Hematopoietic multipotent progenitor cell treated with erythropoietin and hydrocortisone succinate and interleukin-3 and kit ligand, for 8 days (in vitro differentiated cells): ENCODE results near the gene TLCD5.

Experiments
- DNase-seq: peaks from one replicate; pipeline ENCODE4 v3.0.0-alpha.2; 2015

The TLCD5 gene

DNA sequence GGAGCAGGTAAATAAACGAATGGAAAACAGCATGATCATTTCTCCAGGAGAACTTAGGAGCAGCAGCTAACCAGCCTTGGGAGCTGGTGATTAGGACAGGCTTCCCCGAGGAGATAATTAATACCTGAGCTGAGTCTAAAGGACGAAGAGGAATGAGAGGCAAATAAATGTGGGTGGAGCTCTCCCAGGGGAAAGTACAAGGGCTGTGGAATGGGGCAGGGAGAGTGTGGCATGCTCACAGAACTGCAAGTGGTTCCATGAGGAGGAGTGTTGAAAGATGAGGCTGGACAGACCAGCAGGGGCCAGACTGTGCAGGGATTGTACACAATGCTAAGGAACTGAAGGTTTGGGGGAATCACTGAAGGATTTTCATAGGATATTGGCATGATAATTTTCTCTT is 14.2 kb upstream of the TLCD5 start:
- no peak for DNase-seq

GRCh38 chr11:120314861-120315260 is 10.2 kb upstream of the TLCD5 start:
- peak; percentile 30 for DNase-seq

- no peak for DNase-seq
These were observed 8.0 kb upstream of the TLCD5 start for GRCh38 chr11:120316880-120317688.

DNA sequence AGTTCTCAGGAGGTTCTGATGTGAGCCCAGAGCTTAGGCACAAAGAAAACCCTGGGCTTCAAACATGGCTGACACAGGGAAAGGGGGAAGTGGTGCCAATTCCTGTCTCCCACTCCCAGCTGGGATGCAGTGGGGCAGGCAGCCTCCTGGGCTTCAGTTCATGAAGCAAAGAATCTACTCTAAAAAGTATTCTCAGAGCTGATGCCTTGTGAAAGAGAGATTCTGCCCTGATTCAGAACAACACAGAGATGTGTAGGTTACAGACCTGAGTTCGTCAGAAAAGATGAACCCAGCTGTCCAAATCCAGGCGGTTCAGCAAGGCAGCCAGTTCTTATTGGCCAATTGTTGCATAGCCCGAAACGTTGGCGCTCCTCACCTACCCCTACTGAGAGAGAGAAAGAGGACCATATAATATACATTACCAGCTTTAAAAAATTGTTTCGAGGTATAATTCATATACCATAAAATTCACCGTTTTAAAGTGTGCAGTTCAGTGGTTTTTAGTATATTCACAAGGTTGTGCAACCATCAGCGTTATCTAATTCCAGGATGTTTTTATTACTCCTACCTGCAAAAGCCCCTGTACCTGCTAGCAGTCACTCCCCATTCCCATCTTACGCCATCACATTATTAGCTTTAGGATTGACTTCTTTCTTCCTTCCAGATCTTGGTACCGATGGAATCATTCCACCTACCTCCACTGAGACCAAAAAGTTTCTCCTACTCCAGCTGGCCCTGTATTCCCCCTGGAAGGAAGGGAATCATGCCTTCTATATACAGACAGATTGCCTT is 7.2 kb upstream of the TLCD5 start:
- DNase-seq: no peak

DNA sequence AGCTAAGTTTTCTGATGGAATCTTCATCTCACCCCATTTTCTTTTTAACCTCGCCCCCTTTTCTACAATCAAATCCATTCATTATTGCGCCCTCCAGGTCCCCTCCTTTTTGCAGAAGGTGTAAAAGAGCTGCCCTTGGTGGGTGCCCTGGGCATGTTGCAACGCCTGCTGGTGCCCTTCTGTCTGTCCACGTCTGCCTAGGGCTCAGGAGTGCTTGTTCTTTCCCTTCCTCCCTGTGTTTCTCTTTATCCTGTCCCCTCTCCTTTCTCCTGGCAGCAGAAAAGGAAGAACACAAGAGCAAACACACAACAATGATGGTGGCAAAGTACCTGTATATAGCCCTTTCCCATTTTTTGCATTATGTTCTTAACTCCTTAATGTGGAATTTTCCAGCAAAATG is 6.2 kb upstream of the TLCD5 start:
- no peak for DNase-seq

DNA sequence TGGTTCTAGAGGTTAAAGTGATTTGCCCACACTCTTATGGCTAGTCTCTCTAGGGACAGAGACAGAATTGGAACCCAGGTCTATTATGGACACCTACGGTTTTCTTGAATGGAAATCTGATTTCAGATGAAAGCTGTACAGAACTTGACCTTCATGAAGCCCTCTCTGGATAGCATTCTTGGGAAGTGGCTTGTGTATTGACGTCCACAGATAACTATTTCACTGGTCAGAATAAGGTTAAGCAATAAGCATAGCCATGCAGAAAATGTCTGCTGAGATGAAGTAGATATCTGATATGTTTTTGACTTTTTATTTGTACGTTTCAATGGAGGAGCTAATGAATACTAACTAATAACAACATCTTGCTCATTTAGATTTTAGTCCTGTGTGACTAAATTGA is 1.1 kb downstream of the TLCD5 start:
- DNase-seq: no peak

- DNase-seq: no peak
These were observed 1.8 kb downstream of the TLCD5 start for GRCh38 chr11:120326845-120327281.

- DNase-seq: no peak
These were observed 2.2 kb downstream of the TLCD5 start for GRCh38 chr11:120327311-120327710.

GRCh38 chr11:120329556-120329955 is 4.5 kb downstream of the TLCD5 start:
- no peak for DNase-seq

GRCh38 chr11:120330045-120330444 is 4.9 kb downstream of the TLCD5 start:
- DNase-seq: no peak

DNA sequence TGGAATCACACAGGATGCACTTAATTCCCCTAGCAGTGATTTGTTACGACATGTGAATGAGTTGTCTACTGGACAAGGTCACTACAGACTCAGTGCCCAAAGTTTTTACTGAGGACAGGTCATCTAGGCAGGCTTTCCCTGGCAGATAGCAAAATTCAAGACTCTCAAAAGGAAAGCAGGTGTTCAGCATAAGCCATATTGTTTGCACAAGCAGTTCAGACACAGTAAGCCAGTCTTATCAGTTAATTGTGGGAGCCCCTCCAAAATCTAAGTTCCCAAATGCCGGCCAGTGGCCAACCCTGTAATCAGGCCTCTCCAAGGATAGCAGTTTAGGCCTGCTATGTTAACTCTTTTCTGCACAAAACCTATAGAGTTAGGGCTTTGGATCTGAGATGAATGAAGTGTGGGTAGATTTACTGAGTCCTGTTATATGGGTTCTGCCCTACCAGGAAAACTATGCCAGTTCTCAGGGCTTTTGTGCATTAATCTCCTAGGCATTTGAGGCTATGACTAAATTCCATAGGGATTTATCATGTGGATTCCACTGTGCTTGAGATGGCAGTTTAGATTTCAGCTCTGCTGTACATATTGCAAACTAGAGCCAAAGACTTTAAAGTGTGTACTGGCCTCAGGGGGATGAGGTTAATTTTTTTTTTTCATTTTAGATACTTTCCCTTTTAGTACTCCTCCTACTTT is 6.3 kb downstream of the TLCD5 start:
- DNase-seq: no peak

GRCh38 chr11:120332822-120333716 is 8.0 kb downstream of the TLCD5 start:
- DNase-seq: no peak

- no peak for DNase-seq
These were observed 8.7 kb downstream of the TLCD5 start for GRCh38 chr11:120333801-120334200.

DNA sequence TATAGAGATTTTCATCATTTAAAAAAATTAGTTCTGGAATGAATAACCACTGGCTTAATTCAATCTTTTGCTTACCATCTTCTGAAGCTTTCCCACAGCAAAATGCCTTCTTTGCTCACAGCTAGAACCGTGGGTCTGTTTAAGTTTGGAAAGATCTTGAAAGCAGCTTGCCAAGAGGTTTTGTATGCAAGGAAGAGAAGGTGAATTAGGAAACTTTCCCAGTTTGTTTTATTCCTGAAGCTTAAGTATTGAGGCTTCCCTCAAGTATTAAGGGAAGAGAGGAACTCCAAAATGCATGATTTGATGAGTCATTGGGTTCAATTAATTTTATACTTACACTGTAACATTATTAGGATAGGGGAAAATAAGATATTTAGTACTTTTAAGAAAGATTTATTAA is 9.2 kb downstream of the TLCD5 start:
- no peak for DNase-seq

GRCh38 chr11:120334894-120335462 is 9.9 kb downstream of the TLCD5 start:
- DNase-seq: peak; percentile 89

- DNase-seq: peak; percentile 39
These were observed 10.4 kb downstream of the TLCD5 start for GRCh38 chr11:120335556-120335907.

DNA sequence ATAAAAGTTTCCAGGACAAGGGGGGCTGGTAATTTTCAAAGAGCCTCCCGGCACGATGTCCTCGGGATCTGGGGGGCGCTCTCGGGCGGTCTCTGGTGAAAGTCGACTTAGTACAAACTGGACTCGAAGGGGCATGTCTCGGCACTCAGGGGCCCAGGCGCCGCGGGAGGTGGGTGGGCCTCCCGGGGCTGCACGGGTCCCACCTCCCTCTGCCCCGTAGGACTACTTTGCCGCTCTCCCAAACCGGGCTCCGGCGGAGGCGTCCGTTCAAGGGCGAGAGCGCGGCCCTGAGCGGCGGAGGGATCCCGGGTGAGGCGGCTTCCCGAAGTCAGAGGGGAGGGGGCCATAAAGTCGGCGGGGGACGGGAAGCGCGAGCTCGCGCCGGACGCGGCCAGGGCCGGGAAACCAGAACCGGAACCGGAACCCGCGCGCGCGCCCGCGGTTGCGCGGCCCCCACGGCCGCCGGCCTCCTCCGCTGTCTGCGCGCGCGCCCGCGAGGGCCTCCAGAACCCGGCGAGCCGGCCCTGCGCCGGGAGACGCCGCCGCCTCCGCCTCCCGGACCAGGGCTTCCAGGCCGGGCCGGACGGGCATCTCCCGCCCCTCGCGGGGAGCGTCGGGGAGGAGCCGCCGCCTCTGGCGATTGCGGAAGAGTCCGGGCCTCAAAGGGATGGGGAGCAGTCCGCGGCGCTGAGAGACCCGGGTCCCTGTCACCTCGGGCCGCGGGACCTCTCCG is 11.0 kb downstream of the TLCD5 start, which contains the start of gene ARHGEF12:
ARHGEF12 (plus strand) TSS at position 506 of the 733 bp plus-strand sequence. CDS start 831 bp downstream, outside the sequence.
- peak; percentile 90 for DNase-seq

- DNase-seq: peak; percentile 22
These were observed 11.7 kb downstream of the TLCD5 start for GRCh38 chr11:120336641-120337354.

GRCh38 chr11:120337355-120338106 is 12.4 kb downstream of the TLCD5 start:
- DNase-seq: peak; percentile 31
